ENCODE measurements around the gene GRWD1. TPM values are rescaled to one million over a fixed set of nuclear protein-coding genes. Genes with fewer than 3 reads are reported as not detected.
A peak's percentile ranks its signal among the peaks of the same experiment; 100 is the strongest.

Gene GRWD1
- total RNA-seq, 2 donors from 2014 or later, result 36.6 to 39.2 TPM

DNA sequence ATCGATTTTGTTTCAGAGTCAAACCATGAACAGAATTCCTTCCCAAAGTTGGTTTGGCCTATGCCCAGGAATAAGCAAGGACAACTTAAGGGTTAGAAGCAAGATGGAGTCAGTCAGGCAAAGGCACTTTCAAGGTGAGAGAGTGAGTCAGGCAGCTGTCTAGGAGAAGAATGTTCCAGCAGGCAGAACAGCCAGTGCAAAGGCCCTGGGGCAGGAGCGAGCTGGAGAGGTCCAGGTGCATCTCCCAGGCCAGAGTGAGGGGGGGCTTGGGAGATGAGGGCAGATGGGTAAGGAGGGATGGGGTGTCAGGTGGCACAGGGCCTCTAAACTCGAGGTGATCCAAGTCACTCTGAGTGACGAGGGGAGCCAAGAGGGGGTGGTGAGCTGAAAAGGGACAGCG, 9.2 kb upstream of the GRWD1 start:
- DNase-seq, result no peak
- H3K27me3 ChIP-seq (ENCODE audit: control insufficient read depth, insufficient read depth, low read length, poor library complexity, severe bottlenecking), result peaks cover 2% of the 10 kb centered on the region
- no peaks in the 10 kb centered on the region for H3K36me3 ChIP-seq (ENCODE audit: control insufficient read depth, insufficient read depth, low read length)
- H3K27ac ChIP-seq (ENCODE audit: low read depth, low read length), result no peak overlapping the region
- Mint-ChIP-seq H3K4me1 (no peaks in the 10 kb centered on the region), H3K4me3 (no peak overlapping the region), H3K27ac (no peak overlapping the region), H3K9me3 (no peaks in the 10 kb centered on the region), H3K27me3 (ENCODE audit: insufficient read depth) (peaks cover 6% of the 10 kb centered on the region), H3K36me3 (ENCODE audit: low read depth) (no peaks in the 10 kb centered on the region)
- no peaks in the 10 kb centered on the region for H3K9me3 ChIP-seq (ENCODE audit: control insufficient read depth, low read length)
- H3K4me1 ChIP-seq (ENCODE audit: control insufficient read depth, insufficient read depth, low read length), result no peaks in the 10 kb centered on the region
- H3K9ac ChIP-seq (ENCODE audit: extremely low read depth, low read length, poor library complexity, severe bottlenecking), result no peak overlapping the region
- 90 to 94% methylated on average over 4 to 5 of the region's 5 CpGs for WGBS, 2 experiments (ENCODE audit: insufficient coverage in 1 of 2, insufficient read length in 1 of 2)
- no peak overlapping the region for H3K4me3 ChIP-seq (ENCODE audit: low read length)
- TF ChIP-seq, protein P1, sequence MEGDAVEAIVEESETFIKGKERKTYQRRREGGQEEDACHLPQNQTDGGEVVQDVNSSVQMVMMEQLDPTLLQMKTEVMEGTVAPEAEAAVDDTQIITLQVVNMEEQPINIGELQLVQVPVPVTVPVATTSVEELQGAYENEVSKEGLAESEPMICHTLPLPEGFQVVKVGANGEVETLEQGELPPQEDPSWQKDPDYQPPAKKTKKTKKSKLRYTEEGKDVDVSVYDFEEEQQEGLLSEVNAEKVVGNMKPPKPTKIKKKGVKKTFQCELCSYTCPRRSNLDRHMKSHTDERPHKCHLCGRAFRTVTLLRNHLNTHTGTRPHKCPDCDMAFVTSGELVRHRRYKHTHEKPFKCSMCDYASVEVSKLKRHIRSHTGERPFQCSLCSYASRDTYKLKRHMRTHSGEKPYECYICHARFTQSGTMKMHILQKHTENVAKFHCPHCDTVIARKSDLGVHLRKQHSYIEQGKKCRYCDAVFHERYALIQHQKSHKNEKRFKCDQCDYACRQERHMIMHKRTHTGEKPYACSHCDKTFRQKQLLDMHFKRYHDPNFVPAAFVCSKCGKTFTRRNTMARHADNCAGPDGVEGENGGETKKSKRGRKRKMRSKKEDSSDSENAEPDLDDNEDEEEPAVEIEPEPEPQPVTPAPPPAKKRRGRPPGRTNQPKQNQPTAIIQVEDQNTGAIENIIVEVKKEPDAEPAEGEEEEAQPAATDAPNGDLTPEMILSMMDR (conservative IDR thresholded peaks at IDR 0.05), result no peak

DNA sequence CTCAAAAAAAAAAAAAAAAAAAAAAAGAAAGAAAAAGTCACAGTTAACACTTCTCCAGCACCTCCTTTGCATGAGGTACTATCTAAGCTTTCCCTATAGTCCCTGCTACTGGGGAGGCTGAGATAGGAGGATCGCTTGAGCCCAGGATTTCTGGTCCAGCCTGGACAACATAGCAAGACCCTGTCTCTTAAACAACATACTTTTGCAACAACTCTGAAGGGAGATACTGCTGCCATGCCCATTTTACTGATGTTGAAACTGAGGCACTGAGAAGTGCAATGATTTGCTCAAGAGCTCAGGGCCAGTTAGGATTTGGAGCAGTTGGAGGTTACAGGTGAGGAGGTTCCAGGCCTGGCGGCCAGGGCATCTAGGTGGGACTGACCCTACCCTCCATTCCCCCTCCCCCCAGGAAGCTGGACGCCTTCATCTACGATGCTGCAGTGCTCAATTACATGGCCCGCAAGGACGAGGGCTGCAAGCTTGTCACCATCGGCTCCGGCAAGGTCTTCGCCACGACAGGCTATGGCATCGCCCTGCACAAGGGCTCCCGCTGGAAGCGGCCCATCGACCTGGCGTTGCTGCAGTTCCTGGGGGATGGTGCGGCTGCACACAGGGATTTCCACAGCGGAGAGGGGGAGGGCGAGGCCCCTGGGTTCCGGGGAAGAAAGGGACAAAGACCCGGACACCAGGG, 4.3 kb upstream of the GRWD1 start:
- Histone ChIP-seq H3K9me3 (ENCODE audit: control insufficient read depth, low read length) (no peaks in the 10 kb centered on the region), H3K4me1 (ENCODE audit: control insufficient read depth, insufficient read depth, low read length) (no peaks in the 10 kb centered on the region), H3K9ac (ENCODE audit: extremely low read depth, low read length, poor library complexity, severe bottlenecking) (no peak overlapping the region), H3K36me3 (ENCODE audit: control insufficient read depth, insufficient read depth, low read length) (no peaks in the 10 kb centered on the region), H3K27ac (ENCODE audit: low read depth, low read length) (no peak overlapping the region), H3K4me3 (ENCODE audit: low read length) (no peak overlapping the region), H3K27me3 (ENCODE audit: control insufficient read depth, insufficient read depth, low read length, poor library complexity, severe bottlenecking) (peaks cover 21% of the 10 kb centered on the region)
- H3K27ac Mint-ChIP-seq, result no peak overlapping the region
- WGBS, 2 experiments (ENCODE audit: insufficient coverage in 1 of 2, insufficient read length in 1 of 2), result 96% methylated on average over 14 to 20 of the region's 20 CpGs
- H3K27me3 Mint-ChIP-seq (ENCODE audit: insufficient read depth), result peaks cover 31% of the 10 kb centered on the region
- TF ChIP-seq, protein P1 (conservative IDR thresholded peaks at IDR 0.05), result no peak
- H3K9me3 Mint-ChIP-seq, result no peaks in the 10 kb centered on the region
- no peak overlapping the region for H3K4me3 Mint-ChIP-seq
- peaks cover 12% of the 10 kb centered on the region for H3K4me1 Mint-ChIP-seq
- no peak for DNase-seq
- peaks cover 8% of the 10 kb centered on the region for H3K36me3 Mint-ChIP-seq (ENCODE audit: low read depth)

DNA sequence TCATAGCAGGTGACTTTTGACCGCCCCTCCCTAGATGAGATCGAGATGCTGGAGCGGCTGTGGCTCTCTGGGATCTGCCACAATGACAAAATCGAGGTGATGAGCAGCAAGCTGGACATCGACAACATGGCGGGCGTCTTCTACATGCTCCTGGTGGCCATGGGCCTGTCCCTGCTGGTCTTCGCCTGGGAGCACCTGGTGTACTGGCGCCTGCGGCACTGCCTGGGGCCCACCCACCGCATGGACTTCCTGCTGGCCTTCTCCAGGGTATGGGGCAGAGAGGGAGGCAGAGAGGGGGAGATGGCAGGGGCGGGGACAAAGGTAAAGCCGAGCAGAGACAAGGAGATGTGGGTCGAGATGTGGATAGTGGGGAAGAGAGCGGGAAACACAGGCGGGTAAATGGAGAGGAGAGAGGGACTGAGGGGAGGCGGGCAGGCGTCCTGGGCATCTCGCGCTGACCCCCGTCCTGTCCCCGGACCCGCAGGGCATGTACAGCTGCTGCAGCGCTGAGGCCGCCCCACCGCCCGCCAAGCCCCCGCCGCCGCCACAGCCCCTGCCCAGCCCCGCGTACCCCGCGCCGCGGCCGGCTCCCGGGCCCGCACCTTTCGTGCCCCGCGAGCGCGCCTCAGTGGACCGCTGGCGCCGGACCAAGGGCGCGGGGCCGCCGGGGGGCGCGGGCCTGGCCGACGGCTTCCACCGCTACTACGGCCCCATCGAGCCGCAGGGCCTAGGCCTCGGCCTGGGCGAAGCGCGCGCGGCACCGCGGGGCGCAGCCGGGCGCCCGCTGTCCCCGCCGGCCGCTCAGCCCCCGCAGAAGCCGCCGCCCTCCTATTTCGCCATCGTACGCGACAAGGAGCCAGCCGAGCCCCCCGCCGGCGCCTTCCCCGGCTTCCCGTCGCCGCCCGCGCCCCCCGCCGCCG, 3.4 kb upstream of the GRWD1 start:
- Mint-ChIP-seq H3K4me1 (peaks cover 14% of the 10 kb centered on the region), H3K27me3 (ENCODE audit: insufficient read depth) (peaks cover 31% of the 10 kb centered on the region)
- H3K27ac ChIP-seq (ENCODE audit: low read depth, low read length), result no peak overlapping the region

More for the DNA sequence above, 3.4 kb upstream of the GRWD1 start:
- Histone ChIP-seq H3K4me1 (ENCODE audit: control insufficient read depth, insufficient read depth, low read length) (no peaks in the 10 kb centered on the region), H3K9ac (ENCODE audit: extremely low read depth, low read length, poor library complexity, severe bottlenecking) (no peak overlapping the region), H3K27me3 (ENCODE audit: control insufficient read depth, insufficient read depth, low read length, poor library complexity, severe bottlenecking) (peaks cover 21% of the 10 kb centered on the region), H3K4me3 (ENCODE audit: low read length) (no peak overlapping the region), H3K9me3 (ENCODE audit: control insufficient read depth, low read length) (no peaks in the 10 kb centered on the region), H3K36me3 (ENCODE audit: control insufficient read depth, insufficient read depth, low read length) (peaks cover 2% of the 10 kb centered on the region)
- H3K36me3 Mint-ChIP-seq (ENCODE audit: low read depth), result peaks cover 10% of the 10 kb centered on the region
- no peak overlapping the region for H3K4me3 Mint-ChIP-seq
- H3K27ac Mint-ChIP-seq, result no peak overlapping the region
- 78 to 87% methylated on average over 24 to 94 of the region's 94 CpGs for WGBS, 2 experiments (ENCODE audit: insufficient coverage in 1 of 2, insufficient read length in 1 of 2)
- TF ChIP-seq, protein P1 (conservative IDR thresholded peaks at IDR 0.05), result no peak
- DNase-seq, result peak; percentile 59
- no peaks in the 10 kb centered on the region for H3K9me3 Mint-ChIP-seq
